GM18951 (cell line): ENCODE results near the gene GCA.

Experiments
- POLR2A ChIP-seq: IDR thresholded peaks from 4 replicates; pipeline ENCODE4 v1.6.1; 2011; ENCODE audit warnings: mild to moderate bottlenecking; ENCODE audit not compliant: insufficient read length, insufficient read depth; ENCODE audit errors: extremely low read depth
- in situ Hi-C: fragments of 300-500 bp; cut with MboI; formaldehyde crosslinking; loops from one replicate; pipeline ENCODE4 v1.12.0; 2022; ENCODE audit warnings: low sequenced_read_pairs, mixed read lengths, inconsistent platforms; ENCODE audit not compliant: unreplicated experiment

Gene GCA

GRCh38 chr2:162343824-162344616 lies at the start of gene GCA:
Gene GCA (plus strand): TSS chr2:162344132. CDS start chr2:162344249, 117 bp downstream.
- in situ Hi-C loops = no loop called here
- peak; percentile 74 for TF ChIP-seq POLR2A

DNA sequence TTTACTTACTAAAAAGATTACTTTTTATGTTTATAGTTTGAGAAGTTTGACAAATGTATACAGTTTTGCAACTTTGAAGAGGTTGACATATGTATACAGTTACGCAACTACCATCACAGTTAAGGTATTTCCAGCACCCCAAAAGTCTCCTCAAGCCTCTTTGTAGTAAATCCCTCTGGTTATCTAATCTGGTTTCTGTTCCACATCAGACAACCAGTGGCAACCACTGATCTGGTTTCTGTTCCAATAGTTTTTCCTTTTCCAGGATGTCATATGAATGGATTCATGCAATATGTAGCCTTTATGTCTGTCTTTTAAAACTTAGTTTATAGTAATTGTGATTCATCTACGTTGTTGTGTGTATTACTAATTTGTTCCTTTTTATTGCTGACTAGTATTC lies 48.9 kb upstream of the GCA start:
- TF ChIP-seq POLR2A = no peak
- in situ Hi-C loops = no loop called here

DNA sequence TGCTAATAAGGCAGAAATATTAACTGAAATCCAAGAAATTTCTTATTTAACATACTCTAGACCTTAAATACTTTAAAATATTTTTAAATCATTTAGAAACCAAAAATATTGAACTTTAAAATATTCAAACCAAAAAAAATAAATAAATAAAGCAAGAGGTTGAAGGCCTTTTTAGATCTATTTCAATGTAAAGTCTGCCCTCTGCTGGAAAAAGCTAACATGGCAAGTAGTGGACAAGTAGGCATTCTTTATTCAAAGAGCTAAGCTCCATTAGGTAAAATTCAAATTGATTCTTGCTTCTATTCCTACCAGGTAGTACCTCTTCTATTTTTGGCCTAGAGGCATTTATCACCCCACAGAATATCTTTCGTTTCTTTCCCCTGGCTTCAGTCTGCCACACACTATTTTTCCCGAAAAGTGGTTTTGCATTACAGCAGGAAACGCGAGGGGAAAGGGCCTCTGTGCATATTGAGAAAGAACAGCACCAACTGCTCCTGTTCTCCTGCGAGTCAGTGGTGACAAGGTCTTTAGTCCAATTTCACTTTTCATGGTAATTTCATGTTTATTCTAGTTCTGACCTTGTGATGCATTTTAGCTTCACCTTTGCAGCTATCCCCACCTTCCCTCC lies 45.9 kb upstream of the GCA start:
- no peak for TF ChIP-seq POLR2A
- in situ Hi-C loops = no loop called here

- in situ Hi-C loops = no loop called here
- TF ChIP-seq POLR2A = no peak
Observed at GRCh38 chr2:162298669-162299335, 45.1 kb upstream of the GCA start.

DNA sequence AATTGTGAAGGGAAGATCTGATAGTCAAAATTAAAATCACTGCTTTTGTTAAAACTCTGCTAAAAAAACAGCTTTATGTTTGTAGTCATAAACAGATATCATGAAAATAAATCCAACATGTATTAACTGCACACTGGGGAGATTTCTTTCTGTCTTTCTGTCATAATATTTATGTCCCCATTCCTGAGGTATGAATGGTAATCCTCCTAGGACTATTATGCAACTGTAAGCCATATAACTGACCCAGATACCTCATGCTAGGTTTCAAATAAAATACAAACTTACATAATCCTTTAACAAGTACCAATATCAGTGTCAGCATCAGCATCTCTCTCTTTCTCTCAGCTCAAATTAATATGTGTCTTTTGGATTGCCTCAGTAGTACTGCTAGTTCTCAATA lies 43.7 kb upstream of the GCA start:
- in situ Hi-C loops = no loop called here
- no peak for TF ChIP-seq POLR2A

DNA sequence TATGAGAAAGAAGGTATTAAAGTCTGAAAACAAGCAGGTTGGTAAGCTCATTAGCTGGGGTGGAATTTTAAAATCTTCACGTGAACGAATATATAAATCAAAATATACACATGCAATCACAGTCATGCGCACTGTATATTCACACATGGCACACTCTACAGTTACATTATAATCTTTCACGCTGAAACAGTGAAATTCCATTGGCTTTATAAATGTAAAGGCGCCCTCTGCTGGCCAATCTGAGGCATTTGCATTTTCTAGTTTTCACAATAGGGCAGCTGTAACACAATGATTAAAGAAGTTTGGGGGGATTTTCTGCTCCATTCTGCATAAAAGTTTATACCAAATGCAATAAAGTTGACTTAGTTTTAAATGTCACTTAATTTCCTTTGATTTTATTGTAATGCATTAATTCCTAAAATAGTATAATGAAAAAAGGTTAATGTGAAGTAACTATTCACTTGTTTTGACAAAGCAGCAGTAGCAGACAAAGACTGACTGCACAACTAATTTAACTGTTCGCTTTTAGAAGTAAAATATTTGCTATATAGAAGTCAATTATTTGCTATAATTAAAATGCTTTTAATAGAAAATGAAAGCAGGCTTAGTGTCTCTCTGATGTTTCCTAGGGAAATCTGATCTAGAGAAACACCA lies 42.7 kb upstream of the GCA start:
- in situ Hi-C loops = no loop called here
- no peak for TF ChIP-seq POLR2A

- in situ Hi-C loops = no loop called here
- no peak for TF ChIP-seq POLR2A
Observed at GRCh38 chr2:162301877-162302276, 42.1 kb upstream of the GCA start.

GRCh38 chr2:162305901-162306300 lies 38.0 kb upstream of the GCA start:
- in situ Hi-C loops = no loop called here
- TF ChIP-seq POLR2A = no peak

- TF ChIP-seq POLR2A = no peak
- in situ Hi-C loops = no loop called here
Observed at GRCh38 chr2:162308747-162309503, 35.0 kb upstream of the GCA start.

- in situ Hi-C loops = no loop called here
Observed at GRCh38 chr2:162312853-162313252, 31.1 kb upstream of the GCA start.

GRCh38 chr2:162315938-162316337 lies 28.0 kb upstream of the GCA start:
- no peak for TF ChIP-seq POLR2A
- in situ Hi-C loops = no loop called here

More at GRCh38 chr2:162312853-162313252, 31.1 kb upstream of the GCA start:
- TF ChIP-seq POLR2A = no peak

DNA sequence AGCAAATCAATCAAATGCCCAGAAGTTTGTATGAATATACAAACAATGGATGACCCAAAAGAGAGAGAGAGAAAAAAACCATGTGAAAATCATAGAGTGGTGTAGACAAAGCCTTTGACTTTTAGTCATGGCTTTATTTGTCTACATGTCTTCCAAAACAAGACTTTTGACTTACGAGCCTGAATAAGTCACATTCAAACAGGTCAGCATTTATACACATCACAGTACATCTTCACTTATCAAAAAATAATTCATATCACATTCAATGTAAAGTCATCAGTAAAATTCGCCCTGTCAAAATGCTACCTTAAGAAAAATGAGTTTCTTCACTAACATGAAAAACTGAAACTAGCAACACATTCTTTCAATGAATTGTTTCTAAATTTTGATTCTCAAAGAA lies 27.3 kb upstream of the GCA start:
- TF ChIP-seq POLR2A = no peak
- in situ Hi-C loops = no loop called here
